DOHH2 (cell line): ENCODE data around the gene SMCO4.

ENCODE experiments used
- CTCF ChIP-seq: fragments of 200-600 bp; sonication (generic); IDR thresholded peaks from one replicate; pipeline ENCODE4 v1.5.1; 2014; ENCODE audit warnings: antibody characterized with exemption, mild to moderate bottlenecking, low read depth, low read length; ENCODE audit not compliant: poor library complexity, severe bottlenecking
- EZH2phosphoT487 ChIP-seq: fragments of 200-600 bp; sonication (generic); IDR thresholded peaks from 2 replicates; pipeline ENCODE4 v1.6.1; 2017; ENCODE audit warnings: borderline replicate concordance, mild to moderate bottlenecking, antibody characterized with exemption, low read length, moderate library complexity, mixed read lengths

DNA sequence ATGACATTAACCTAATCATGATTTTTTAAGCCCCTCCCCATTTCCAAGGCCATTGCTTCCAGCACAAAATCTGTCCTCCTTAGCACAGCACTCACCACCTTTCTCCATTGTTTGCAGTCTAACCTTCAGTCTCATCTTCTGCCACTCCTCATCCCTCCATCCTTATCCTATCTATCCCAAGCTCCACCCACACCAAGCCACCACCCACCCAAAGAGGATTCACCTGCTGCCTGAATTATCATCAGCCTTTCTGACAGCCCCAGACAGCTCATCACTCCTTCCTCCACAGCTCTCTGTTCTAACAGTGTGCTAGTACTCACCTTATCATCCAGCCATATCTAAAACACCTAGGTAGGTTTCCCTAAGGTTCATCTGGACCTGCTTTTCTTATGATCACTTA, 20.7 kb upstream of the SMCO4 start:
- TF ChIP-seq CTCF (no peak), EZH2phosphoT487 (no peak)
